Stimulated activated CD8-positive, alpha-beta memory T cell treated with anti-CD3 and anti-CD28 coated beads, Interleukin-4, amount 100 ng/mL, for 48 hours (primary cell): ENCODE measurements around the gene RBP7.
"Not testable (repeated sequence)": the region's sequence is repeated elsewhere in the genome, so short reads cannot be mapped to it uniquely, and the experiment has no call there.

Experiments used
- DNase-seq: peaks from one replicate; pipeline ENCODE4 v3.0.0-alpha.2; 2020

Gene RBP7

DNA sequence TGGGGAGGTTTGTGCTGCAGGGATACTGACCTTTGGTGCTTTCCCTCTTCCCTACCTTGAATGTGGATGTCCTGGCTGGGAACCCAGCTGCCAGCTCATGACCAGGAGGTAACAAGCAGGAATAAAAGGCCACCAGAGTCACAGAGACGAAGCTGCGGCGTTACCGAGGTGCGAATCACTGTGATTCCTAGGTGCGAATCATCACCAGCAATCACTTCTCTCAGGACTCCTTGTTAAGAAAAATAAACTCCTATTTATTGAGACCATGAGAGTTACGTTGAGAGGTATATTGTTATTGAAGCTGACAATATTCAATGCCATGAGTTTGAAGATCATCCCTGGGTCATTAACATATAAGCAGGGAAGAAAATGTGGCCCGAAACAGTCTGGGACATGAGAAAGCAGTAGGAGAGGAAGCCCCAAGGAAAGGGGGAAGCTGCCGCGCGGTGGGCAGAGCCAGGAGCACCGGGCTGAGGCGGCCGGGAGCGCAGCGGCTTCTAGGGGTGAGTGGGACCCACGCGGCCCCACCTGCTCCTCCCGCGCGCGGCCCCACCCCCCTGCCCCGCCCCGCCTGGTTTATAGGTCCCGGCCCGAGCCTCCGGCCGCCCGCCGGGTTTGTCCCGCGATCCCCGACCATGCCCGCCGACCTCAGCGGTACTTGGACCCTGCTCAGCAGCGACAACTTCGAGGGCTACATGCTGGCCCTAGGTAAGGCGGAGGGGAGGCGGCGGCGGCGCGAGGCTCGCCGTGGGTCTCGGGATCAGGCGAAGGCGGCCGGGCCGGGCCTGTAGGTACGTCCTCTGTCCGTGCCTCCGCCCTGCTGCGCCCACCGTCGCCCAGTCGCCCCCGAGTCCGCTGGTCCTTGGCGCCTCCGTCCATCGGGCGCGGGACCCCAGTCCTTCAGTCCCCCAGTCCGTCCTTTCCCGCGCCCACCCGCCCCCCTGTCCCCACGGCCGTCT, at the start of gene RBP7:
TSS of gene RBP7 (plus strand) at position 605 of the 959 bp plus-strand sequence. CDS start at position 636, 31 bp downstream.
- DNase-seq = peak; percentile 28

DNA sequence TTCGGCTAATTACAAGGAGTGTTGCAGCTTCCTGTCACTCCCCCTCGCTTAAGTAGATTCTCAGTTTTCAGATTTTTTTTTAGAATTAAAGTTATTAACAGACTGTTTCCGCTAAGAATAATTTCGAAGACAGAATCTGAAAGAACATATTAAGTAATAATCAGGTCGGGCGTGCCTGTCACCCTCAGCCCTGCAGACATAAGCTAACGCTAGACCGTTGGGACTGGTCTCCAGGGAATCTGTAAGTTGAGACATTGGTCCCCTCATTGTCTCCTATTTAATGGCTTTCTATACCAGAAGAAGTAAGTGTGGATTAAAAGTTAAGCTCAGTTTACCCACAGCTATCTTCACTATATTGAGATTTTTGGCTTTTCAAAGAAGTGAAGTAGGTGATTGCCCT, 39.3 kb upstream of the RBP7 start:
- no peak for DNase-seq

DNA sequence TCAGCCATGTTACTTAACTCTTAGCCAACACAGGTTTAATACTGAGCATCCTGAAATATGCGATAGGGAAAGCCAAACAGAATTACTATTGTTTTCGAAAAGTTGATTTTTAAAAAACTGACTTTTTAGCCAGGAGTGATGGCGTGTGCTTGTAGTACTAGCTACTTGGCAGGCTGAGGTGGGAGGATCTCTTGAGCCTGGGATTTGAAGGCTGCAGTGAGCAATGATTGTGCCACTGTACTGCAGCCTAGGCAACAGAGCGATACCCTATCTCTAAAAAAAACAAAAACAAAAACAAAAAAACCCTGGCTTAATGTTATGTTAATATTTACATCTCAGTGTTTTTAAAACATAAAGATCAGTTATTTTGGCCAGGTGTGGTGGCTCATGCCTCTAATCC, 37.0 kb upstream of the RBP7 start:
- DNase-seq = no peak

DNA sequence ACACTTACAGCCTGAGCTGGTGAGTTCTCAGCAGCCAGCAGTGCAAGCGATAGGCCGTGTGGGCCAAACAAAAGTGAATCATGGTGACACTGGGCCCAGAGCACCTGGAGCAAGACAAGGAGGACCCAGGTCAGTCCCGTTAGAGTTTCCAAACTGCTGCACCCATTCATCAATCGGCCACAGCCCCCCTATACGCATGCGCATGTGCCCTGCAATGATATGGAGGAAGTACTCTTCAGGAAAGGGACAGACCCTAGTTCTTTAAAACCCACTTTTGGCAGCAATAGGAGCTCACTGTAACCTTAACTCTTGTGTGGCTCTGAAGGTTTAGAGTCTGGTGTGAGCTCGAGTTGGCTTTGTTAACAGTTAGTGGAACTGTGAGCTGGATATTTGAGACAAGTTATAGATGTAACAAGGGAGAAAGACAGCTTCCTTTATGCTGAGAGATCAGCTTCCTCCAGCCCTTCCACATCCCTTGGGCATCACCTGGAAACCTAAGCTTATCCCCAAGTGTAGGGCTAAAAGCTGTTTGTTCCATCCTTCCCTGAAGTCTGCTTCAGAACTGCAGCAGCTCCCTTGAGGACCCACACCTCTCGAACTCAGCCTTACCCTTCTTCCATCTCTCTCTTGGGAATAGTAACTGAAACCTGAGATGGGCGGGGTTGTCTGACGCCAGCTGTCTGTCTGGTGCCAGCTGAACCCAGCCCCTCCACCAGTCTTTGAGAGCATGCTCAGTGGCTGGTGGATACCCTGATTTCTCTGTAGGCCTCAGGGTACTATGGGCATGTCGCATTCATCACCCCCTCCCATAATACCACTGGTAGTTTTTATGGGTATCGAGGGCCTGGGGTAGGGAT, 36.1 kb upstream of the RBP7 start:
- no peak for DNase-seq

GRCh38 chr1:9984253-9984652, 12.8 kb upstream of the RBP7 start:
- DNase-seq = no peak

DNA sequence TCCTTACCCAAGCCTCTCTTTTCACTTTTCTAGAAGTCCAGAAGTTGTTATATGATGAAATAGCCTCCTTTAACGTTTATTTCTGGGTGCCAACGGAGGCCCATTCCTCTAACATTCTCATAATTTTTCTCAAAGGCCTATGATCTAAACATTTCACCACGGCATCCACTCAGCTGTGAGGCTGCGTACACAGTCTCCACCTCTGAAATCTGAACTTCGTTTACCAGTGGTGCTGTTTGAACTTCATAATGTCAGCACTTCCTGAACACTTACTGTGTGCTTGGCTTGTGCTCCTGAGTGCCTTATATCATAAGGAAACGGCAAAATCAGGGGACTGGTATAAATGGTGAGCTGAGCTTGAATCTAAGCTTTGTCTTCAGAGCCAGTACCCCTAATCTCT, 12.0 kb upstream of the RBP7 start:
- no peak for DNase-seq

DNA sequence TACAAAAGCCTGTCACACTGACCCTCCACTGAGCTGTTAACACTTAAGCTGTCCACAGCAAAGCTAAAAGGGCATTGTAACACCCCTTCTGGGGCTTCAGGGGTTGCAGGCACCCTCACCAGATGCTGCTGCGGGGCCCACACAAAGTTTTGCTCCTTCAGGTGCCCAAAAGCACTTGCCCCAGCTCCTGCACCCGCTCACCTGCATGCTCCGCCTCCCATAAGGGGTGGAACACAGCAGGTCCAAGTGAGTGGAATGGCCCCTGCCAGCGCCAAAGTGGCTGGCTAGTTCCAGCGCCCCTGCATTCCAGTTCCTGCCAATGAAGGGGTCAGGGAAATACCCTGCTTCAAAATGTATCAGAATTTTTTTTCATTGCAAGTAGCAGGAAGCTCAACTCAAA, 7.3 kb upstream of the RBP7 start:
- no peak for DNase-seq

DNA sequence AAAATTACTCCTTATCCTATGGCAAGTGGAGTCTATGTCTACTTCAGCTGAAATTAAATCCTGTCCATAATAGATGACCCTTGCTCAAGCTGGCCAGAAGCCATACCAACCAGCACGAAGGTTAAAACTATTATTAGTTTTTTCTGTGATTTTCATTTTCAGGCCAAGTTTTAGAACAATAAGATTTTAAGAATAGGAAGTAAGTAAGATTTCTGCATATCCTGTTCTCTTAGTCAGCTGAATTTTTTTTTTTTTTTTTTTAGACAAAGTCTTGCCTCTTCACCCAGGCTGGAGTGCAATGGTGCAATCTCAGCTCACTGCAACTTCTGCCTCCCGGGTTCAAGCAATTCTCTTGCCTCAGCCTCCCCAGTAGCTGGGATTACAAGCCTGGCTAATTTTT, 6.1 kb upstream of the RBP7 start:
- no peak for DNase-seq

GRCh38 chr1:9992910-9993309, 4.1 kb upstream of the RBP7 start:
- no peak for DNase-seq

DNA sequence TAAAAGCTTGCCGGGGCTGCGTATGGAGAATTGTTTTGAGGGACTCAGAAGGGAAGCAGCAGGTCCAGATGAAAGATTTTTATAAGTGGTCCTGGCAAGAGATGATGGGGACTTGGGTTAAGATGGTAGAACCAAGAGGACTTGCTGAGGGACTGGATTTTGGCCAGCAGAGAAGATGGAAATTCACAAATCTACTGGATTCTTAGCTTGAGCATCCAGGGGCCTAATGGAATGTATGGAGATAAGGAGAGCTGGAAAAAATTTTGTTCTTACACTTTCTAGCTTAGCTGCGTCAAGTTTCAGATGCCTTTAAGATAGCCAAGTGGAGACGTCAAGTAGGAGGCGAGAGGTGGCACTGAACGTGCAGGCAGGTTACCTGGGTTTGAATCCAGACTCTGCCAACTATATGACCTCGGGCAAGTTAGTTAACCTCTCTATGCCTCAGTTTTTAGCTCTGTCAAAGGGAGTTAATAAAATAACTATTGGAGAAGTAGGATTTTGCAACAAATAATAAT, 3.4 kb upstream of the RBP7 start:
- no peak for DNase-seq

GRCh38 chr1:10001016-10001665, 4.1 kb downstream of the RBP7 start:
- DNase-seq = no peak

DNA sequence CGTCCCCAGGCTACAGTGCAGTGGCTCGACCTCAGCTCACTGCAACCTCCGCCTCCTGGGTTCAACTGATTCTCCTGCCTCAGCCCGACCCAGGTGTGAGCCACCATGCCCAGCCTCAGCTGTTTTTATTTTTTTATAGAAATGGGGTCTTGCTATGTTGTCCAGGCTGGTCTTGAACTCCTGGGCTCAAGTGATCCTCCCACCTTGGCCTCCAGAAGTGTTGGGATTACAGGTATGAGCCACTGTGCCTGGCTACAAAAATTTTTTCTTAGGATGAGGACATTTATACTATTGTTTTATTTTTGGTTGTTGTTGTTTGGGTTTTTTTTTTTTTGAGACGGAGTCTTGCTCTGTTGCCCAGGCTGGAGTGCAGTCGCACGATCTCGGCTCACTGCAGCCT, 8.2 kb downstream of the RBP7 start:
- DNase-seq = not testable (repeated sequence)

DNA sequence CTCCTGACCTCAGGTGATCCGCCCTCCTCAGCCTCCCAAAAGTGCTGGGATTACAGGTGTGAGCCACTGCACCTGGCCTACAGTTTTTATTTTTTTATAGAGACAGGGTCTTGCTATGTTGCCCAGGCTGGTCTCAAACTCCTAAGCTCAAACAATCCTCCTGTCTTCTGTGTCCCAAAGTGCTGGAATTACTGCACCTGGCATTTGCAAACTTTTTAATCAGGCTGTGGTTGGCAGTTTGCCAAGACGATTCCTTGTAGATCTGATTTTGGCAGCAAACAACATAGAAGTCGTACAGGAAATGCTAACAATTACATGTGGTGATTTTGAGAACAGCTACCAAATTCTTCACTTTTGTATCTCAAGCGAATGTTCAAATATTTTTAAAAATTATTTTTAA, 10.1 kb downstream of the RBP7 start:
- DNase-seq = no peak

- no peak for DNase-seq
Measured at GRCh38 chr1:10014016-10014415, 17.0 kb downstream of the RBP7 start.

DNA sequence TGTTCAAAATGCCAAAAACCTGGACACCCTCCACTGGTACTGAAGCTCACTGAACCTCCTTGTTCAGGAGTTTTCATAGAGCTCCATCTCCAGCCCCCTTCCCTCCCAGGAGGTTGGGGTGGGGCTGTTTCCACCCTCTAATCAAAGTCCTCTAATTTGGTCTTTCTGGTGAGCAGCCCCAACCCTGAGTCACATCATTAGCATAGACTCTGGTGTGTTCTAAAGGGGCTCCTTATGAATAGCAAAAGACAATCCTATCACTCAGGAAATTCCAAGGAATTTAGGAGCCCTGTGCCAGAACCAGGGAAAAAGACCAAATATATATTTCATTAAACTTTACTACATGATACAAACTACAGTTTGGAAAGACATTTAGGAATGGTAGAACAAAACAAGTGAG, 22.5 kb downstream of the RBP7 start:
- no peak for DNase-seq

GRCh38 chr1:10020086-10020485, 23.1 kb downstream of the RBP7 start:
- no peak for DNase-seq

- DNase-seq = not testable (repeated sequence)
Measured at GRCh38 chr1:10020678-10021077, 23.6 kb downstream of the RBP7 start.

GRCh38 chr1:10021992-10022391, 25.0 kb downstream of the RBP7 start:
- DNase-seq = not testable (repeated sequence)

DNA sequence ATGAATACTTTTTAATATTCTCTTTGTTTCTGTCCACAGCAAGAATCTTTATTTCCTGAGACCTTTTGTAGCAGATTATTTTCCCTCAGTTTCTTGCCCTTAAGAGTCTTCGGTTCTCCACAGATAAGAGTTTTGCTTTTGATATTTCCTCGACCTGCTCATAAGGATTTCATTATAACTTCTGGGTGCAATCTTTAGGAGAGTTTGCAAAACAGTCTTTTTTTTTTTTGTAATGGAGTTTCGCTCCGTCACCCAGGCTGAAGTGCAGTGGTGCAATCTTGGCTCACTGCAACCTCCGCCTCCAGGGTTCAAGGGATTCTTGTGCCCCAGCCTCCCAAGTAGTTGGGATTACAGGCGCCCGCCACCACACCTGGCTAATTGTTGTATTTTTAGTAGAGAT, 25.6 kb downstream of the RBP7 start:
- DNase-seq = no peak

GRCh38 chr1:10025354-10025753, 28.3 kb downstream of the RBP7 start:
- no peak for DNase-seq

GRCh38 chr1:10027027-10027426, 30.0 kb downstream of the RBP7 start:
- no peak for DNase-seq

- not testable (repeated sequence) for DNase-seq
Measured at GRCh38 chr1:10028956-10029500, 32.0 kb downstream of the RBP7 start.

- DNase-seq = no peak
Measured at GRCh38 chr1:10031461-10031860, 34.4 kb downstream of the RBP7 start.
